CD4-positive, alpha-beta T cell (primary cell): Measurements from ENCODE around the gene COL25A1. TPM values are rescaled to one million over a fixed set of nuclear protein-coding genes. Genes with fewer than 3 reads are reported as not detected.

Source experiments
- ATAC-seq: fragments of 200-7000 bp; cut with Tn5 transposase; one replicate; pipeline ENCODE4 v1.10.0; 2022; ENCODE audit warnings: mild to moderate bottlenecking; ENCODE audit not compliant: poor library complexity
- CTCF ChIA-PET: fragments of 350-600 bp; sonication (Branson Sonifier 250); formaldehyde crosslinking; loops from one replicate; lab custom pipeline; 2021; ENCODE audit warnings: antibody characterized with exemption, inconsistent platforms; lab: Charles Lee
- POLR2A ChIA-PET: fragments of 350-600 bp; sonication (Branson Sonifier 250); formaldehyde crosslinking; loops from one replicate; lab custom pipeline; 2021; ENCODE audit warnings: antibody characterized with exemption, inconsistent platforms; lab: Charles Lee
- DNase-seq, 14 experiments: peaks; one replicate each; pipeline ENCODE4 v3.0.0-alpha.2; 2013 to 2020; ENCODE audit warnings: mixed read lengths in 2 of 14
- H3K27ac ChIP-seq, 2 donors: one replicate each; pipeline versions ENCODE4 v1.5.1 to v1.7.0; 2013; ENCODE audit warnings: low read length in 2 of 2, low read depth in 1 of 2, mild to moderate bottlenecking in 1 of 2
- H3K27me3 ChIP-seq, 2 experiments: 1 replicate in 1 of 2; 2 replicates in 1 of 2; pipeline versions ENCODE4 v1.6.1 to v1.7.0; 2013; ENCODE audit warnings: low read length in 2 of 2, control low read depth in 1 of 2, mild to moderate bottlenecking in 1 of 2, moderate library complexity in 1 of 2; ENCODE audit not compliant: insufficient read depth in 2 of 2, control insufficient read depth in 1 of 2
- H3K36me3 ChIP-seq: one replicate; pipeline ENCODE4 v1.6.1; 2013; ENCODE audit warnings: low read length, control low read depth; ENCODE audit not compliant: insufficient read depth
- H3K4me1 ChIP-seq: one replicate; pipeline ENCODE4 v1.6.1; 2013; ENCODE audit warnings: low read length, control low read depth; ENCODE audit not compliant: insufficient read depth
- H3K4me3 ChIP-seq: one replicate; pipeline ENCODE4 v1.5.1; 2013; ENCODE audit warnings: mild to moderate bottlenecking, low read length, moderate library complexity
- H3K9me3 ChIP-seq, 2 experiments: 1 replicate in 1 of 2; 2 replicates in 1 of 2; pipeline versions ENCODE4 v1.6.1 to v1.7.0; 2013; ENCODE audit warnings: low read length in 2 of 2, mild to moderate bottlenecking in 2 of 2, control low read depth in 1 of 2, moderate library complexity in 1 of 2; ENCODE audit not compliant: control insufficient read depth in 1 of 2, insufficient read depth in 1 of 2
- H3K27ac Mint-ChIP-seq: one replicate; pipeline ENCODE4 v1.8.0; 2020; ENCODE audit warnings: mixed read lengths
- H3K27me3 Mint-ChIP-seq: one replicate; pipeline ENCODE4 v1.8.0; 2021; ENCODE audit warnings: mixed read lengths
- H3K36me3 Mint-ChIP-seq: one replicate; pipeline ENCODE4 v1.8.0; 2021; ENCODE audit warnings: low read depth, mixed read lengths
- H3K4me1 Mint-ChIP-seq: one replicate; pipeline ENCODE4 v1.8.0; 2021; ENCODE audit warnings: low read depth, mixed read lengths
- H3K4me3 Mint-ChIP-seq: one replicate; pipeline ENCODE4 v1.8.0; 2020; ENCODE audit warnings: mild to moderate bottlenecking, mixed read lengths
- H3K9me3 Mint-ChIP-seq: one replicate; pipeline ENCODE4 v1.8.0; 2020; ENCODE audit warnings: mixed read lengths
- intact Hi-C, 2 experiments: fragments of 100-400 bp; cut with DNase I in 1 of 2; cut with micrococcal nuclease in 1 of 2; formaldehyde crosslinking; loops; one replicate each; pipeline versions ENCODE4 v1.15.1 to v1.9.0; 2023 to 2025; cut with DNase I, micrococcal nuclease
- total RNA-seq, 174 experiments: library from RNA in 2 of 174; stranded (reverse) in 2 of 174; gene quantifications; one replicate each; pipeline ENCODE4 v1.2.3 and lab custom pipeline; 2021 to 2026
- TF ChIP-seq, protein P1 (sequence below): fragments of 200-600 bp; IDR thresholded peaks from one replicate; pipeline ENCODE4 v1.8.0; 2022; ENCODE audit warnings: antibody characterized with exemption, mild to moderate bottlenecking

COL25A1 gene
- total RNA-seq, 2 experiments from 2014 or later = 0.42 TPM; not detected in 1

DNA sequence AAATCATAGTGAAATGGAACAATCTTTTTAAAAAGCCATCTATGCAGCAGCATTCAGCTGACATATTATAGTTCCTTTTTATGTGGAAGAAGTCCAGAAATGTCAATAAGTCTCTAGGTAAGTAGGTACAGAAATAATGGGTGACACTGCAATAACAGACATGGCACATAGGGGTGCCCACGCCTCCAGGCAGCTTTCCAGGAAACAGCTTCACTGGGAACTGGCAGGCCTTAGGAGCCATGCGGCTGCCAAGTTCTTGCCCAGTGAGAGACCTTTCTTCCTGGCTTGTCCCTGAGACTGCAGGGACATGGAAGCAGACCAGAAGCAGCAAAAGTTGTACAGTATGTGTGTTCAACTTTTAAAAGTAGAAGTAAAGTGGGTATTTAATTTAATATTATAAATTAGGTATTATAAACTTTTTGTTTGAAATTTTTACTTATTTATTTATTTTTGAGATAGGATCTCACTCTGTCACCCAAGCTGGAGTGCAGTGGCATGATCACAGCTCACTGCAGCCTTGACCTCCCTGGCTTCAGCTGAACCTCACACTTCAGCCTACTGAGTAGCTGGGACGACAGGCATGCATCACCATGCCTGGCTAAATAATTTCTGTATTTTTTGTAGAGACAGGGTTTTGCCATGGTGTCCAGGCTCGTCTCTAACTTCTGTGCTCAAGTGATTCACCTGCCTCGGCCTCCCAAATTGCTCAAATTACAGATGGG, 527.5 kb downstream of the COL25A1 start:
- no peak overlapping the region for H3K27ac ChIP-seq
- TF ChIP-seq, protein P1, sequence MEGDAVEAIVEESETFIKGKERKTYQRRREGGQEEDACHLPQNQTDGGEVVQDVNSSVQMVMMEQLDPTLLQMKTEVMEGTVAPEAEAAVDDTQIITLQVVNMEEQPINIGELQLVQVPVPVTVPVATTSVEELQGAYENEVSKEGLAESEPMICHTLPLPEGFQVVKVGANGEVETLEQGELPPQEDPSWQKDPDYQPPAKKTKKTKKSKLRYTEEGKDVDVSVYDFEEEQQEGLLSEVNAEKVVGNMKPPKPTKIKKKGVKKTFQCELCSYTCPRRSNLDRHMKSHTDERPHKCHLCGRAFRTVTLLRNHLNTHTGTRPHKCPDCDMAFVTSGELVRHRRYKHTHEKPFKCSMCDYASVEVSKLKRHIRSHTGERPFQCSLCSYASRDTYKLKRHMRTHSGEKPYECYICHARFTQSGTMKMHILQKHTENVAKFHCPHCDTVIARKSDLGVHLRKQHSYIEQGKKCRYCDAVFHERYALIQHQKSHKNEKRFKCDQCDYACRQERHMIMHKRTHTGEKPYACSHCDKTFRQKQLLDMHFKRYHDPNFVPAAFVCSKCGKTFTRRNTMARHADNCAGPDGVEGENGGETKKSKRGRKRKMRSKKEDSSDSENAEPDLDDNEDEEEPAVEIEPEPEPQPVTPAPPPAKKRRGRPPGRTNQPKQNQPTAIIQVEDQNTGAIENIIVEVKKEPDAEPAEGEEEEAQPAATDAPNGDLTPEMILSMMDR = no peak
- Mint-ChIP-seq H3K9me3 (no peaks in the 10 kb centered on the region), H3K4me1 (no peaks in the 10 kb centered on the region), H3K27me3 (peaks cover 19% of the 10 kb centered on the region), H3K27ac (no peak overlapping the region), H3K36me3 (no peaks in the 10 kb centered on the region), H3K4me3 (no peak overlapping the region)
- no peaks in the 10 kb centered on the region for H3K9me3 ChIP-seq
- peaks cover 5 to 9% of the 10 kb centered on the region in 2 experiments for H3K27me3 ChIP-seq
- H3K4me3 ChIP-seq = no peak overlapping the region
- no peak for DNase-seq
- CTCF ChIA-PET = no interaction called here
- ATAC-seq = no peak
- no peaks in the 10 kb centered on the region for H3K4me1 ChIP-seq
- no peaks in the 10 kb centered on the region for H3K36me3 ChIP-seq
- intact Hi-C loops = no loop called here
- POLR2A ChIA-PET = no interaction called here

DNA sequence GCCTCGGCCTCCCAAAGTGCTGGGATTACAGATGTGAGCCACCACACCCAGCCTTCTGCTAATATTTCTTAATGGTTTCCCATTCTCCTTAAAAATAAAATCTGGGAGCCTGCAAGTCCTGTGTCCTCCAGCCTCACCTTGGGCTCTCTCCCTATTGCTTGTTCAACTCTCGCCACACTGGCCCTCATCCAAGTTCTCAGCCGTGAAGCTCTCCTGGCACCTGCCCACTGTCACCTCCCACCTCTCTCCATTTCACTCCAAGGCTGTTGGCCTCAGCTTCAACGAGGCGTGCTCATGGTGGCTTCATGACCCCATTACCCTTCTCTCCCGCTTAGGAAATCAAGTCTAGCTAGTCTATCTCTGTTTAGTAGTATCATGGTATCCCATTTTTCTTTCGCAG, 530.1 kb downstream of the COL25A1 start:
- CTCF ChIA-PET = interaction anchor here (0.7 to 1.0 kb wide), 2 partner anchors 66 to 90 kb away, joined by 3 to 4 read pairs; no protein-coding TSS in a partner anchor
- Mint-ChIP-seq H3K4me1 (no peaks in the 10 kb centered on the region), H3K4me3 (no peak overlapping the region), H3K9me3 (no peaks in the 10 kb centered on the region), H3K27me3 (peaks cover 14% of the 10 kb centered on the region), H3K36me3 (no peaks in the 10 kb centered on the region), H3K27ac (no peak overlapping the region)
- Histone ChIP-seq H3K9me3 (no peaks in the 10 kb centered on the region), H3K4me3 (no peak overlapping the region), H3K27me3 (peaks cover 3 to 9% of the 10 kb centered on the region in 2 experiments), H3K4me1 (no peaks in the 10 kb centered on the region), H3K27ac (no peak overlapping the region), H3K36me3 (no peaks in the 10 kb centered on the region)
- intact Hi-C loops = no loop called here
- TF ChIP-seq, protein P1 = no peak
- POLR2A ChIA-PET = interaction anchor here (0.6 kb wide), 1 partner anchor 1416 kb away, joined by 3 read pairs; no protein-coding TSS in a partner anchor
- no peak for ATAC-seq
- no peak for DNase-seq

DNA sequence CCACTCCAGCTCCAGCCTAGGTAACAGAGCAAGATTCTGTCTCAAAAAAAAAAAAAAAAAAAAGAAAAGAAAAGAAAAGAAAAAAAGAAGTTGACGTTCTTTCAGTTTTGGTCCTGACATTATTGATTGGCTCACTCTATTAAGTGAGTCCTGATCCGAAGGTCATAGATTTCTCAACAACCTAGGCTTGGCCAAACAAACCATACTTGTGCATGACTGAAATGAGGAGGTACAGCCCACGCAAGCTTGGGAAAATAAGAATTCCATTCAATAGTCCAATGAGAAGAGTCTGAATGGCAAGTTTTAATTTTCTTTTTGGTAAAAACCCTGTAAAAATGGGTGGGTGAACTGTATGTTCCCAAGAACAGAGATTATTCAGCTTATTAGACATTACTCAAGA, 536.4 kb downstream of the COL25A1 start:
- Histone ChIP-seq H3K4me3 (no peak overlapping the region), H3K27me3 (peaks cover 23 to 35% of the 10 kb centered on the region in 2 experiments), H3K4me1 (peaks cover 15% of the 10 kb centered on the region), H3K9me3 (peaks cover 4 to 5% of the 10 kb centered on the region in 2 experiments), H3K36me3 (no peaks in the 10 kb centered on the region), H3K27ac (no peak overlapping the region)
- Mint-ChIP-seq H3K9me3 (no peaks in the 10 kb centered on the region), H3K4me1 (peaks cover 13% of the 10 kb centered on the region), H3K4me3 (no peak overlapping the region), H3K36me3 (no peaks in the 10 kb centered on the region), H3K27ac (no peak overlapping the region), H3K27me3 (peaks cover 53% of the 10 kb centered on the region)
- DNase-seq = no peak
- ATAC-seq = no peak
- TF ChIP-seq, protein P1 = no peak
- CTCF ChIA-PET = interaction anchor here (0.6 kb wide), 1 partner anchor 368 kb away, joined by 3 read pairs; no protein-coding TSS in a partner anchor
- POLR2A ChIA-PET = no interaction called here
- intact Hi-C loops = no loop called here
